Activated T-helper 9 cell treated with anti-CD3 and anti-CD28 coated beads, Interleukin-2, amount 50 U/mL, for 16 hours (primary cell): Measurements from ENCODE around the gene PKIB.

Source experiments
- DNase-seq: peaks from one replicate; pipeline ENCODE4 v3.0.0-alpha.2; 2020; ENCODE audit warnings: low read depth

The PKIB gene

GRCh38 chr6:122669868-122670267 is 59.7 kb downstream of the PKIB start:
- DNase-seq: no peak

- no peak for DNase-seq
These were observed 61.0 kb downstream of the PKIB start for GRCh38 chr6:122671251-122671650.

- DNase-seq: no peak
These were observed 63.2 kb downstream of the PKIB start for GRCh38 chr6:122673343-122673961.

- no peak for DNase-seq
These were observed 65.9 kb downstream of the PKIB start for GRCh38 chr6:122676146-122676545.

GRCh38 chr6:122676688-122677087 is 66.5 kb downstream of the PKIB start:
- DNase-seq: no peak

- no peak for DNase-seq
These were observed 67.2 kb downstream of the PKIB start for GRCh38 chr6:122677406-122677805.

GRCh38 chr6:122678841-122679240 is 68.6 kb downstream of the PKIB start:
- DNase-seq: no peak

GRCh38 chr6:122681705-122682104 is 71.5 kb downstream of the PKIB start:
- no peak for DNase-seq

- no peak for DNase-seq
These were observed 73.9 kb downstream of the PKIB start for GRCh38 chr6:122683989-122684651.

GRCh38 chr6:122692175-122692598 is 82.0 kb downstream of the PKIB start:
- DNase-seq: no peak

- no peak for DNase-seq
These were observed 82.8 kb downstream of the PKIB start for GRCh38 chr6:122692807-122693580.

GRCh38 chr6:122694075-122694474 is 83.9 kb downstream of the PKIB start:
- DNase-seq: no peak

- no peak for DNase-seq
These were observed 84.4 kb downstream of the PKIB start for GRCh38 chr6:122694602-122695001.

- DNase-seq: no peak
These were observed 85.0 kb downstream of the PKIB start for GRCh38 chr6:122695188-122695587.

- DNase-seq: no peak
These were observed 85.9 kb downstream of the PKIB start for GRCh38 chr6:122696079-122696478.

- DNase-seq: no peak
These were observed 86.6 kb downstream of the PKIB start for GRCh38 chr6:122696853-122697252.

GRCh38 chr6:122697458-122697857 is 87.3 kb downstream of the PKIB start:
- no peak for DNase-seq

- DNase-seq: no peak
These were observed 91.5 kb downstream of the PKIB start for GRCh38 chr6:122701666-122702065.

- no peak for DNase-seq
These were observed 92.6 kb downstream of the PKIB start for GRCh38 chr6:122702841-122703240.

- DNase-seq: no peak
These were observed 93.9 kb downstream of the PKIB start for GRCh38 chr6:122704066-122704465.

- no peak for DNase-seq
These were observed 99.8 kb downstream of the PKIB start for GRCh38 chr6:122709922-122710512.

- no peak for DNase-seq
These were observed 100.9 kb downstream of the PKIB start for GRCh38 chr6:122710908-122711635.
